Testis (tissue), 2 donors: ENCODE data around the gene ARHGEF40.
A peak's percentile ranks its signal among the peaks of the same experiment; 100 is the strongest.

ENCODE experiments used
- CTCF ChIP-seq, 3 experiments: fragments of 450-650 bp in 2 of 3; fragments of 200-600 bp in 1 of 3; sonication (generic) in 1 of 3; IDR thresholded peaks; one replicate each; pipeline ENCODE4 v1.5.1; 2016 to 2019; ENCODE audit warnings: antibody characterized with exemption in 3 of 3, mild to moderate bottlenecking in 2 of 3, moderate library complexity in 1 of 3
- POLR2A ChIP-seq: fragments of 450-650 bp; IDR thresholded peaks from one replicate; pipeline ENCODE4 v1.6.1; 2017; ENCODE audit warnings: antibody characterized with exemption, mild to moderate bottlenecking, moderate library complexity

GRCh38 chr14:21090194-21090939, 20.3 kb downstream of the ARHGEF40 start:
- peak in 2 of 3 experiments; percentile 43 to 48 for TF ChIP-seq CTCF (IDR thresholded peaks at IDR 0.05)
- TF ChIP-seq POLR2A: no peak
